ENCODE measurements around the gene LKAAEAR1.

DNA sequence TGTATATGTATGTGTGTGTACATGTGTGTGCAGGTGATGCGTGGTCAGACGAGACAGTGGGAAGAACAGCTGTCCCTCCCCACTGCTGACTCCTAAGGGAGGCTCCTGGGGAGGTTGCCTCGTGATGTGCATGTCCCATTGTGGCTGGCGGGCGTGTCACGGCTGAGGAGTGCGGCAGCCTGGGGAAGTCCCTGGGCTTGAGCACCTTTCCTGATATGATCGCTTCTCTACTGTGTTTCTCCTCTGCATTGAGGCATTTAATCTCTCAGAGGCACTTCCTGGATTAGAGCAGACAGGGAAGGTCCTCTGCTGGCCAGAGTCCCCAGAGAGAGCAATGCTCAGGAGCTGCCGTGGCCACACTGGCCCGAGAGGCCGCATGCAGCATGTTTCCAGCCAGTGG, 11.7 kb upstream of the LKAAEAR1 start:
- no peak for TF ChIP-seq POLR2A (IDR thresholded peaks at IDR 0.05)
- TF ChIP-seq, protein P1, sequence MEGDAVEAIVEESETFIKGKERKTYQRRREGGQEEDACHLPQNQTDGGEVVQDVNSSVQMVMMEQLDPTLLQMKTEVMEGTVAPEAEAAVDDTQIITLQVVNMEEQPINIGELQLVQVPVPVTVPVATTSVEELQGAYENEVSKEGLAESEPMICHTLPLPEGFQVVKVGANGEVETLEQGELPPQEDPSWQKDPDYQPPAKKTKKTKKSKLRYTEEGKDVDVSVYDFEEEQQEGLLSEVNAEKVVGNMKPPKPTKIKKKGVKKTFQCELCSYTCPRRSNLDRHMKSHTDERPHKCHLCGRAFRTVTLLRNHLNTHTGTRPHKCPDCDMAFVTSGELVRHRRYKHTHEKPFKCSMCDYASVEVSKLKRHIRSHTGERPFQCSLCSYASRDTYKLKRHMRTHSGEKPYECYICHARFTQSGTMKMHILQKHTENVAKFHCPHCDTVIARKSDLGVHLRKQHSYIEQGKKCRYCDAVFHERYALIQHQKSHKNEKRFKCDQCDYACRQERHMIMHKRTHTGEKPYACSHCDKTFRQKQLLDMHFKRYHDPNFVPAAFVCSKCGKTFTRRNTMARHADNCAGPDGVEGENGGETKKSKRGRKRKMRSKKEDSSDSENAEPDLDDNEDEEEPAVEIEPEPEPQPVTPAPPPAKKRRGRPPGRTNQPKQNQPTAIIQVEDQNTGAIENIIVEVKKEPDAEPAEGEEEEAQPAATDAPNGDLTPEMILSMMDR (IDR thresholded peaks at IDR 0.05) = no peak
